NB4 (cell line): ENCODE data around the gene KDELR1.

Experiments
- CTCF ChIP-seq: IDR thresholded peaks from one replicate; pipeline ENCODE4 v1.5.1; 2012; ENCODE audit warnings: low read depth, low read length
- POLR2A ChIP-seq: IDR thresholded peaks from 2 replicates; pipeline ENCODE4 v1.6.1; 2011; ENCODE audit warnings: mild to moderate bottlenecking; ENCODE audit not compliant: insufficient read length; ENCODE audit errors: extremely low read depth

- TF ChIP-seq POLR2A = no peak
- TF ChIP-seq CTCF = no peak
Measured at GRCh38 chr19:48346191-48346590, 45.2 kb downstream of the KDELR1 start.
